SU-DHL-6 (cell line): ENCODE data around the gene SLCO3A1.

Experiments
- CTCF ChIP-seq: fragments of 200-600 bp; sonication (generic); IDR thresholded peaks from one replicate; pipeline ENCODE4 v1.5.1; 2017; ENCODE audit warnings: antibody characterized with exemption, mild to moderate bottlenecking, low read length, moderate library complexity; ENCODE audit not compliant: insufficient read depth, poor library complexity, severe bottlenecking
- EZH2phosphoT487 ChIP-seq: fragments of 200-600 bp; sonication (generic), shearing (Covaris generic); conservative IDR thresholded peaks from 2 replicates; pipeline ENCODE4 v1.6.1; 2018; ENCODE audit warnings: mild to moderate bottlenecking, antibody characterized with exemption, low read length, moderate library complexity, mixed read lengths

DNA sequence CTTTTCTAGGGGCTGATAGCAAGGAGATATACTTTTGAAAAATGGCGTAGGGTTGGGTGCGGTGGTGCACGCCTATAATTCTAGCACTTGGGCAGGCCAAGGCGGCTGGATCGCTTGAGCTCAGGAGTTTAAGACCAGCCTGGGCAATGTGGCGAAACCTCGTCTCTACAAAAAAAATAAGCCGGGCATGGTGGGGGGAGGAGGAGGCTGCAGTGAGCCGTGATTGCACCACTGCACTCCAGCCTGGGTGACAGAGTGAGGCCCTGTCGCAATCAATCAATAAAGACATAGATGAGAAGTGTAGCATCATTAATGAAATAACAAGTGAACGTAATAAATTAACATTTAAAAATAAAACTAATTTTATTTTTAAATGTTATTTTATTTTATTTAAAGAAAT, 134.6 kb downstream of the SLCO3A1 start:
- TF ChIP-seq CTCF (no peak), EZH2phosphoT487 (no peak)
